SH-SY5Y (cell line): Measurements from ENCODE around the gene PHACTR3.

Experiments used
- GATA2 ChIP-seq: IDR thresholded peaks from 2 replicates; pipeline ENCODE4 v1.6.1; 2011; ENCODE audit warnings: mild to moderate bottlenecking, low read depth, low read length
- GATA3 ChIP-seq: IDR thresholded peaks from 2 replicates; pipeline ENCODE4 v1.6.1; 2011; ENCODE audit warnings: low read depth, mild to moderate bottlenecking, low read length, moderate library complexity

The PHACTR3 gene

GRCh38 chr20:59736366-59736765, 132.0 kb downstream of the PHACTR3 start:
- TF ChIP-seq GATA2 (no peak), GATA3 (no peak)

DNA sequence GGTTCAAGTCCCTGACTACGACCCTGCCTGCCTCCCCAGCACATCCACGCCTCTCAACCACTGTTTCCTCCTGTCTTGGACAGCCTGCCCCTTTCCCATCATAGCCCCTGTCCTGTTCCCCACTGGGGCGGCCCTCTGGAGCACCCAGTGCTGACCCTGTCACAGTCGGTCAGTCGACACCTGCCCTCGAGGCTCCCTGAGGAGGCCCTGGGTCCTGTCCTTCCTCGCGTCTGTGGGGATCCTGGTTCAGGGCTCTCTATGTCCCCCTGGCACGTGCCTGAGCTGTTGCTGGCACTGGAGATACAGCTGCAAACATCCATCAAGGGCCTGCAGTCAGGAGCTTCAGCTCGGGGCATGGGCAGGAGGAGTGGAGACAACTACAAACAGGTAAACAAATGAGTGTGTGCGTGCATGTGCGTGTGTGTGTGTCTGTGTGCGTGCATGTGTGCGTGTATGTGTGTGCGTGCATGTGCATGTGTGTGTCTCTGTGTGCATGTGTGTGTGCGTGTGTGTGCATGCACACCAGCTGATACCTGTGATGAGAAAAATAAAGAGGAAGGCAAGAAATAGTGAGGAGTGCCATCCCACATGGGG, 132.8 kb downstream of the PHACTR3 start:
- TF ChIP-seq GATA3 (no peak), GATA2 (no peak)

GRCh38 chr20:59737816-59738215, 133.5 kb downstream of the PHACTR3 start:
- TF ChIP-seq GATA2 (no peak), GATA3 (no peak)

- no peak for TF ChIP-seq GATA3
- TF ChIP-seq GATA2: no peak
Measured at GRCh38 chr20:59738851-59739250, 134.5 kb downstream of the PHACTR3 start.

DNA sequence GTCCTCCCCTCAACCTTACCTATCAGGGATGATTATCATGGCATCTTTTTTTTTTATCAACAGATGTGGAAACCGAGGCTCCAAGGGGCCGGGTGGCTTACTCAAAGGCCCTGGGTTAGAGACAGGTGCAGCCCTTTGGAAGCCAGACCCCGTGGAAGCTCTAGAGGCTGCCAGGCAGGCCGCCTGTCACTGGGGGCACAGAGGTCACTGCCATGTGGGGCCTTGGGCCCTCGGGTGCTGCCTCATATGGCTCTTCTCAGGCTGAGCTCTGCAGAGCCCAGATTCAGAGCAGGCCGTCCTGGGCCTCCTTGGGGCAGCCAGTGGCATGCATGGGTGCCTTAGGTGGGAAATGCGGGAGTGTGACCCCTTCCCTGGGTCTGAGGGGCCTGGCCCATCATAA, 136.3 kb downstream of the PHACTR3 start:
- TF ChIP-seq GATA3: no peak
- TF ChIP-seq GATA2: no peak

DNA sequence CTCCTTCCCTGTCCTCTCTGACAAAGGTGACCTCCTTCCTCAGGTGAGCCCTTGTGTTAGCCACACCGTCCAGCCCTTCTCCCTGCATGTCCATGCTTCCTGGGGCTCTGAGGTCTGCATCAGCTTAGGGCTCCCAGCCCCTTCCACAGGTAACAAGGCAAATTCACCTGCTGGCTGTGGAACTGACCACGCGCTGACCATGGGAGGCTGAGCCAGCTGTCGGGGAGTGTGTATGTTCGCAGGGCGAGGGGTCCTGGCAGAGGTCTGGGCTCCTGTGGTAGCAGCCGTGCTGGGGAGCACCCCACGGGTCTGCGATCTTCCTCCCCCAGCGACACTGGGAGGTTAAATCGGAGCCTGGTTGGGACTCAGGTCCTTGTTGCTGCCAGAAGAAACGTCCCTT, 136.7 kb downstream of the PHACTR3 start:
- no peak for TF ChIP-seq GATA3
- no peak for TF ChIP-seq GATA2

DNA sequence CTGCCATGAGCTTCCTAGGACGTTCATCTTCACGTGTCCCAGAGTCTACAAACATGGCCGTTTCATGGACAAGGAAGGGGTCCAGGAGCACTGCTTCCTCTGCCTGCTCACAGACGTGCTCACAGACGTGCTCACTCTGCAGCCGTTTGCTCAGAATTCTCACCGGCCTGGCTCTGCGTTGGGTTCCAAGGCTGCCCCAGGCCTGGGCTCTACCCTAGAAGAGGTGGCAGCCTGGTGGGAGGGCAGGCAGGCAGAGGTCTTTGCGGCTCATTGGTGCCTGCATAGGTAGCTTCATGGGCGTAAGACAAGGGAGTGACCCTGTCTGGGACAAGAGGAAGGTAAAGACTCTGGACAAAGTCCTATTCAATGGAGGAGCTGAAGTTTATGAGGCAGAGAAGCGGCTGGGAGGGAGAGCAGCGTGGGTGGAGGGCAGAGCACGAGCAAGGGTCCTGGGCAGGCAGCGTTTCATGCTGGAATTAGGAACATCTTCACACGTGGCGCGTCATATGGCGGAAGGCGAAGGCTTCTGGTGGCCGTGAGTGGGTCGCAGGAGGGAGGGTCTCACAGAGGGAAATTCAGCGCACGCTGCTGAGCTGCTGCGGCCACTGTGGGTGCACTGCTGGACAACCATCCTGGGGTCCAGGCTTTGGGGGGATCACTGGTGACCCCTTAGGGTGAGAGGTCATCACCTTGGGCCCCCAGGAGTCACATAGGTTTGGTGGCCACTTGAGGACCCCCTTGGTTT, 138.2 kb downstream of the PHACTR3 start:
- TF ChIP-seq GATA3 (no peak), GATA2 (no peak)

DNA sequence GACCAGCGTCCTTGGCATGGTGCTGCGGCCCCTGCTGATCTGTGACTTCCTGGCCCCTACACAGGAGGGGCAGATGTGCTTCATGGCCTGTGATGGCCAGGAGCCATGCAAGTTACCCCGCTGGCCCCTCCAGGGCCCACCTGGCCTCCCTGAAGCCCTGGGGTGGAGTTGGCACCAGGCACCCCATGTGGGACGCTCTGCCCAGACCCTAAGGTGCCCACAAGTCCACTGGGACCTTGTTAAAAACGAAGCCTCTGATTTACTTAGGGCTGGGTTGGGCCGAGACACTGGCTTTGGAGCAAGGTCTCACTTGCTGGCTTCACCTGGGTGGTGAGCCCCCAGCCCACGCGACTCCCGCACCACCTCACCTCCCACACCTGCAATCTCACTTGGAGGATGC, 139.0 kb downstream of the PHACTR3 start:
- TF ChIP-seq GATA2 (no peak), GATA3 (no peak)

DNA sequence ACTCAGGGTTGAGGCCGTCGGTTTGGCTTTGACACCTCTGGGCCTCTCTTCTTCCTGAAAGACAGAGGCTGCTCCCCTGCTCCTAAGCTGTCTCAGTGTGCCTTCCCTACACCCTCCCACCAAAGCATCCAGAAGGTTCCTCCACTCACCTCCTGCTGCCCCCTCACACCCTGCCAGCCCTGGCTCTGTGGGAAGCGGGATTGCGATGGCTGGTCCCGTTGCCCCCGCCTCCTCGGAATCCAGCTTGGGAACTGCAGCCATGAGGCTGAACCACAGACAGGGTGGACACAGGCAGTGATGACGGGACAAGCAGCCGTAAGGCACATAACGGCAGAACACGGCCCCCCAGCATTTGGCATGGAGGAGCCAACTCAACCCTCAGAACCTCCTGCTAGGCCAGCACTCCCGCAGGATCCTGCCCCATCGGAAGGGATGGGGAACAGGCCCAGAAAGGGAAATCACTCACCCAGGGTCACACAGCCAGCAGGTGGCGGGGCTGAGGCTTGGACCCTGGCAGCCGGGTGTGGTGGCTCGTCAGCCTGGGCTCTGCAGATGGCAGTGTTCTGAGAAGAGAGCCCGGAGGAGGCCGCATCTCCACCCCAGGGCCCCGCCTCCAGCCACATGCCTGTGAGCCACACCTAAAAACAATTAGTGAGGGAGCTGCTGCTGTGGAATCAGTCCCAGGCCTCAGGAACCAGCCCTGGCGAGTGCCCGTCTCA, 139.6 kb downstream of the PHACTR3 start:
- TF ChIP-seq GATA2: no peak
- no peak for TF ChIP-seq GATA3

GRCh38 chr20:59744756-59745155, 140.4 kb downstream of the PHACTR3 start:
- no peak for TF ChIP-seq GATA2

GRCh38 chr20:59745201-59745600, 140.9 kb downstream of the PHACTR3 start:
- TF ChIP-seq GATA3 (no peak), GATA2 (no peak)

DNA sequence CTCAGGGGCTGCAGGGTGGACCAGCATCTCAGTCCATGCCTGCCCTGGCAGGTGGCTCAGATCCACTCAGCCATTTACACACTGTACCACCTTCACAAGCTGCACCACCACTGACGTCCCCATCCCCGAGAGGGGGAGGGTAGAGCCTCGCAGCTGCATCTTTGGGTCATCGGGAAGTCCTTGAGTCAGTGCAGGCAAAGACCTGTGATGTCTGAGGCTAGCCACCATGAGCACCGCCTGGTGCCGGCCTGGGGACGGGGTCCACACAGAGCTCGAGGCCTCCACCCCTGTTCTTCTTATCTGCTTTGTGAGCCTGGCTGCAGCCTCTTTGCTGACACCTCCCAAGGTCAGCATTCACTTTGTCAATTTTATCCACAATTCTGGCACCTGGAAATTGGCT, 141.4 kb downstream of the PHACTR3 start:
- TF ChIP-seq GATA2: no peak
- TF ChIP-seq GATA3: no peak

- TF ChIP-seq GATA3 (no peak), GATA2 (no peak)
Measured at GRCh38 chr20:59746155-59746554, 141.8 kb downstream of the PHACTR3 start.

DNA sequence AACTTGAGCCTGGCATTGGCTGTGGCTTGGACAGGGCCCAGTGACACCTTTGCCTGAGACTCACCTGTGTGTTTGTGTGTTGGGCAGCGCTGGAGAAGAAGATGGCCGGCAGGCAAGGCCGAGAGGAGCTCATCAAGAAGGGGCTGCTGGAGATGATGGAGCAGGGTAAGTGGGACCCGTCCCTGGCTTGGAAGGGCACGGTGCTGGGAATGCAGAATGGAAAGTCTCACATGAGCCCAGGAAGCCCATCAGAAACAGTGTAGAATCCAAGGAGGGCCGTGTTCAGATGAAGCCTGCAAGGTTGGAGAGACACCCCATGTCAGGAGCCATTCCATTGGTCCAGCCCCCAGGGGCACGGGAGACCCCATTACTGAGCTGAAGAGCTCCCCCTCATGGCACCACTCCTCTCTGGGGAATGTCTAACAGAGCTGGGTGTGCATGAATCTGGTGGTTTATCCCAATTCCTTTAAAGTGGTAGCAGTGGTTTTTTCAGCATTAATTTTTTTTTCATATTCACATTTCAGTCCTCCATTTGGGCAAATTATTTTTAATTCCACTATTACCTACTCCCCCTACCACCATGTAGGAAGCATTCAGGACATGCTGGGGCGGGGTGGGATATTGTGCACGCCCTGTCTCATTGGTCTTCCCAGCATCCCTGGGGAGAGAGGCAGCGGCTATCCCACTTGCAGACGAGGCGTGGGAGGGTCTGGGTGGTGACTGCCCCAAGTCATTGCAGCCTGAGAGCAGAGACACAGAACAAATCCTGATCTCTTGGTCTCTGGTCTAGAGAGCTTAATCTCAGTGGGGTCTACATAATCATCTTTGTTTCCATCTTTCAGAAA, 143.6 kb downstream of the PHACTR3 start:
- TF ChIP-seq GATA3: no peak

DNA sequence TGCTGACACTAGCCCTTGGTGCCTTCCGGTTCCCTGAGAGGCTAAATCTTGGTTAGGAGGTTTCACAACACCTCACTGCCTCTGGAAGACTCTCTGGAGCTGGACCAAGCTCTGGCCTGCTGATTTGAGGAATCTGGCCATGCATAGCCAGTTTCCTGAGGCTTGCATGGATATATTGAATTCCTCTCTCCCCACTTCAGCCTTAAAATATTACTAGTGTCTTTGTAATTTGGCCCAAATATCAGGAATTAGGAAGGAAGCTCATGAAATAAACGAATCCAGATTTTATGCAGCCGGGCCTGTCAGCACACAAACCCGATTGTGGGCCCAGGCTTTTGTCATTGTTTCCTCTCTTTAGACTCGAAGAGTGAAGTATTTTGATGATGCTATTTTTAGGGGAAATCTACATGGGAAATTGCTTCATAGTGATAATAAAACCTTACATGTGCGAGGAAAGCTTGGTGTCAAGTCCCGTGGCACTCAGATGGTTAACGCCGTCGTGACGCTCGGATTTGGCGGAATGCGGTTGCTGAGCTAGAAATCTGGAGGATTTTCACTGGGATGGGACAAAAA, 144.4 kb downstream of the PHACTR3 start:
- no peak for TF ChIP-seq GATA2
